Thyroid gland (tissue), 4 donors: ENCODE measurements around the gene BCL6. TPM values are rescaled to one million over a fixed set of nuclear protein-coding genes. Genes with fewer than 3 reads are reported as not detected.
A peak's percentile ranks its signal among the peaks of the same experiment; 100 is the strongest.

Source experiments
- DNase-seq, 2 donors: peaks; one replicate each; pipeline ENCODE4 v3.0.0-alpha.2; 2019
- H3K27ac ChIP-seq, 3 donors: fragments of 200-600 bp; sonication (generic); 1 replicate in 2 of 3; 2 replicates in 1 of 3; pipeline ENCODE4 v1.5.1; 2016 to 2019; ENCODE audit warnings: mild to moderate bottlenecking in 1 of 3, moderate library complexity in 1 of 3
- H3K27me3 ChIP-seq: fragments of 200-600 bp; sonication (generic); one replicate; pipeline ENCODE4 v1.5.1; 2019
- H3K36me3 ChIP-seq, 2 donors: fragments of 200-600 bp; sonication (generic); one replicate each; pipeline ENCODE4 v1.5.1; 2016 to 2019
- H3K4me1 ChIP-seq, 2 donors: fragments of 200-600 bp; sonication (generic); one replicate each; pipeline ENCODE4 v1.5.1; 2017 to 2019
- H3K4me3 ChIP-seq, 3 donors: fragments of 200-600 bp; sonication (generic); replicated peaks in 1 of 3; 1 replicate in 2 of 3; 2 replicates in 1 of 3; pipeline ENCODE4 v1.5.1; 2016; ENCODE audit warnings: mild to moderate bottlenecking in 1 of 3
- H3K9me3 ChIP-seq: fragments of 200-600 bp; sonication (generic); one replicate; pipeline ENCODE4 v1.5.1; 2017
- CTCF ChIP-seq, 6 experiments: fragments of 200-600 bp in 3 of 6; fragments of 450-650 bp in 3 of 6; sonication (generic) in 3 of 6; IDR thresholded peaks; one replicate each; pipeline ENCODE4 v1.5.1; 2016 to 2019; ENCODE audit warnings: antibody characterized with exemption in 6 of 6, mild to moderate bottlenecking in 2 of 6, inconsistent platforms in 1 of 6, moderate library complexity in 1 of 6
- POLR2A ChIP-seq, 2 donors: fragments of 450-650 bp; IDR thresholded peaks; one replicate each; pipeline ENCODE4 v1.6.1; 2017; ENCODE audit warnings: antibody characterized with exemption in 2 of 2, mild to moderate bottlenecking in 2 of 2, moderate library complexity in 1 of 2
- WGBS, 2 donors: methylation state at CpG; one replicate each; pipeline ENCODE4 v1.1.5; 2017; 5-methylcytosine and 5-hydroxymethylcytosine counted together
- intact Hi-C: fragments of 100-400 bp; cut with DNase I; formaldehyde crosslinking; loops from one replicate; pipeline ENCODE4 v1.15.1; 2023
- total RNA-seq, 4 donors: library from RNA; depleted of rRNA; stranded (reverse); fragments of >200 nt; gene quantifications; one replicate each; pipeline ENCODE4 v1.2.3, GENCODE V29; 2016

BCL6 gene
- total RNA-seq, 4 donors from 2014 or later, result 40.3 to 109 (median 67.2) TPM

- intact Hi-C loops, result no loop called here
- H3K4me3 ChIP-seq, result no peak overlapping the region
- no peak for DNase-seq
- H3K4me1 ChIP-seq, result no peaks in the 10 kb centered on the region
- no peaks in the 10 kb centered on the region for H3K9me3 ChIP-seq
- WGBS, 2 donors, result 81 to 91% methylated on average over 6 of the region's 6 CpGs
- H3K27ac ChIP-seq, result no peak overlapping the region
- no peaks in the 10 kb centered on the region for H3K36me3 ChIP-seq
- TF ChIP-seq CTCF (IDR thresholded peaks at IDR 0.05), result no peak
- no peak for TF ChIP-seq POLR2A (IDR thresholded peaks at IDR 0.05)
- no peaks in the 10 kb centered on the region for H3K27me3 ChIP-seq
These were observed 32.2 kb upstream of the BCL6 start for GRCh38 chr3:187777331-187777941.

- intact Hi-C loops, result no loop called here
- no peaks in the 10 kb centered on the region for H3K27me3 ChIP-seq
- H3K4me3 ChIP-seq, result no peak overlapping the region
- H3K36me3 ChIP-seq, result no peaks in the 10 kb centered on the region
- 73 to 82% methylated on average over 1 of the region's 1 CpG for whole genome bisulfite sequencing, 2 donors
- no peak overlapping the region for H3K27ac ChIP-seq
- H3K9me3 ChIP-seq, result no peaks in the 10 kb centered on the region
- TF ChIP-seq POLR2A (IDR thresholded peaks at IDR 0.05) (no peak), CTCF (IDR thresholded peaks at IDR 0.05) (no peak)
- DNase-seq, result no peak
- H3K4me1 ChIP-seq, result no peaks in the 10 kb centered on the region
These were observed 30.3 kb upstream of the BCL6 start for GRCh38 chr3:187775549-187775948.

- intact Hi-C loops, result no loop called here
These were observed 29.0 kb upstream of the BCL6 start for GRCh38 chr3:187774185-187774789.

GRCh38 chr3:187773233-187774184, 28.2 kb upstream of the BCL6 start:
- intact Hi-C loops, result no loop called here
- H3K36me3 ChIP-seq, result no peaks in the 10 kb centered on the region
- no peak overlapping the region for H3K4me3 ChIP-seq
- no peaks in the 10 kb centered on the region for H3K27me3 ChIP-seq
- no peak for TF ChIP-seq CTCF (IDR thresholded peaks at IDR 0.05)
- TF ChIP-seq POLR2A (IDR thresholded peaks at IDR 0.05), result no peak
- no peaks in the 10 kb centered on the region for H3K4me1 ChIP-seq
- no peak for DNase-seq
- H3K27ac ChIP-seq, result no peak overlapping the region
- 87 to 90% methylated on average over 19 of the region's 19 CpGs for WGBS, 2 donors
- no peaks in the 10 kb centered on the region for H3K9me3 ChIP-seq

More at GRCh38 chr3:187774185-187774789, 29.0 kb upstream of the BCL6 start:
- 60 to 64% methylated on average over 8 of the region's 8 CpGs for WGBS, 2 donors
- no peaks in the 10 kb centered on the region for H3K4me1 ChIP-seq
- H3K27me3 ChIP-seq, result no peaks in the 10 kb centered on the region
- no peak for TF ChIP-seq POLR2A (IDR thresholded peaks at IDR 0.05)
- no peak for TF ChIP-seq CTCF (IDR thresholded peaks at IDR 0.05)
- no peaks in the 10 kb centered on the region for H3K9me3 ChIP-seq
- no peaks in the 10 kb centered on the region for H3K36me3 ChIP-seq
- DNase-seq, result peak; percentile 35 to 37
- H3K27ac ChIP-seq, result no peak overlapping the region
- no peak overlapping the region for H3K4me3 ChIP-seq
